Skeletal muscle tissue (tissue), 4 donors: ENCODE data around the gene FBXO33. TPM values are rescaled to one million over a fixed set of nuclear protein-coding genes. Genes with fewer than 3 reads are reported as not detected.
A peak's percentile ranks its signal among the peaks of the same experiment; 100 is the strongest.

Experiments used
- H3K27ac ChIP-seq: one replicate; pipeline ENCODE4 v1.7.0; 2013; ENCODE audit warnings: mild to moderate bottlenecking, low read depth, low read length, inconsistent platforms
- H3K27me3 ChIP-seq, 3 donors: one replicate each; pipeline ENCODE4 v1.7.0; 2013; ENCODE audit warnings: low read length in 3 of 3; ENCODE audit not compliant: control insufficient read depth in 3 of 3, insufficient read depth in 3 of 3
- H3K36me3 ChIP-seq, 3 donors: one replicate each; pipeline ENCODE4 v1.7.0; 2013; ENCODE audit warnings: low read length in 3 of 3; ENCODE audit not compliant: control insufficient read depth in 3 of 3, insufficient read depth in 3 of 3
- H3K4me1 ChIP-seq, 3 donors: one replicate each; pipeline ENCODE4 v1.7.0; 2013; ENCODE audit warnings: low read length in 3 of 3, mild to moderate bottlenecking in 3 of 3; ENCODE audit not compliant: control insufficient read depth in 3 of 3, insufficient read depth in 3 of 3
- H3K4me3 ChIP-seq, 3 donors: one replicate each; pipeline ENCODE4 v1.7.0; 2013; ENCODE audit warnings: low read length in 3 of 3
- H3K9ac ChIP-seq, 3 donors: one replicate each; pipeline ENCODE4 v1.7.0; 2013; ENCODE audit warnings: low read length in 3 of 3, mild to moderate bottlenecking in 3 of 3, moderate library complexity in 2 of 3, low read depth in 1 of 3
- H3K9me3 ChIP-seq, 3 donors: one replicate each; pipeline ENCODE4 v1.7.0; 2013; ENCODE audit warnings: low read length in 3 of 3; ENCODE audit not compliant: control insufficient read depth in 3 of 3
- total RNA-seq: library from RNA; depleted of rRNA; stranded (reverse); fragments of >200 nt; gene quantifications from one replicate; pipeline ENCODE4 v1.2.3, GENCODE V29; 2014
- donor health status: Osteomylitis.

FBXO33 gene
- total RNA-seq, 1 donor from 2014 or later, result 10.4 TPM

- Histone ChIP-seq H3K4me1 (peaks cover 21 to 28% (median 25%) of the 10 kb centered on the region in 3 donors), H3K9me3 (no peaks in the 10 kb centered on the region), H3K36me3 (no peaks in the 10 kb centered on the region)
These were observed 636 bp downstream of the FBXO33 start for GRCh38 chr14:39431416-39432178.

GRCh38 chr14:39430762-39431415, 1.3 kb downstream of the FBXO33 start:
- H3K36me3 ChIP-seq, result no peaks in the 10 kb centered on the region
- peaks cover 26 to 32% (median 30%) of the 10 kb centered on the region in 3 donors for H3K4me1 ChIP-seq
- no peaks in the 10 kb centered on the region for H3K9me3 ChIP-seq
- peak overlapping the region; percentile 97 for H3K27ac ChIP-seq
- H3K27me3 ChIP-seq, result no peaks in the 10 kb centered on the region
- peak overlapping the region; percentile 89 to 99 (median 98) for H3K9ac ChIP-seq
- peak overlapping the region; percentile 82 to 94 (median 92) for H3K4me3 ChIP-seq

More at GRCh38 chr14:39431416-39432178, 636 bp downstream of the FBXO33 start:
- H3K4me3 ChIP-seq, result peak overlapping the region; percentile 82 to 94 (median 92)
- H3K27me3 ChIP-seq, result no peaks in the 10 kb centered on the region
- peak overlapping the region; percentile 89 to 99 (median 98) for H3K9ac ChIP-seq
- H3K27ac ChIP-seq, result peak overlapping the region; percentile 97

DNA sequence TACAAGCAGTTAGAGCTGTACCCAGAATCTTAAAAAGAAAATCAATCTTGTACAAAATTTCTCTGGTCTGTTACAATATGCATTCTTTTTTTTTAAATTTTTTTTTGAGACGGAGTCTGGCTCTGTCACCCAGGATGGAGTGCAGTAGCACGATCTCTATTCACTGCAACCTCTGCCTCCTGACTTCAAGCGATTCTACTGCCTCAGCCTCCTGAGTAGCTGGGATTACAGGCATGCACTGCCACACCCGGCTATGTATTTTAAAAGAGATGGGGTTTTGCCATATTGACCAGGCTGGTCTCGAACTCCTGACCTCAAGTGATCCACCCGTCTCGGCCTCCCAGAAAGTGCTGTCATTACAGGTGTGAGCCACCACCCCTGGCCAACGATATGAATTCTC, 4.1 kb downstream of the FBXO33 start:
- Histone ChIP-seq H3K4me1 (peaks cover 22 to 27% (median 24%) of the 10 kb centered on the region in 3 donors), H3K9me3 (no peaks in the 10 kb centered on the region), H3K27me3 (no peaks in the 10 kb centered on the region)

GRCh38 chr14:39426605-39427004, 5.6 kb downstream of the FBXO33 start:
- Histone ChIP-seq H3K9me3 (no peaks in the 10 kb centered on the region), H3K27me3 (no peaks in the 10 kb centered on the region), H3K4me3 (no peak overlapping the region), H3K4me1 (peaks cover 22 to 27% (median 24%) of the 10 kb centered on the region in 3 donors), H3K9ac (no peak overlapping the region), H3K27ac (no peak overlapping the region), H3K36me3 (no peaks in the 10 kb centered on the region)

More for the DNA sequence above, 4.1 kb downstream of the FBXO33 start:
- Histone ChIP-seq H3K27ac (no peak overlapping the region), H3K4me3 (no peak overlapping the region), H3K36me3 (no peaks in the 10 kb centered on the region), H3K9ac (no peak overlapping the region)

- H3K36me3 ChIP-seq, result no peaks in the 10 kb centered on the region
- peaks cover 20 to 24% (median 21%) of the 10 kb centered on the region in 3 donors for H3K4me1 ChIP-seq
- no peak overlapping the region for H3K4me3 ChIP-seq
- no peak overlapping the region for H3K27ac ChIP-seq
- no peak overlapping the region for H3K9ac ChIP-seq
- no peaks in the 10 kb centered on the region for H3K9me3 ChIP-seq
- H3K27me3 ChIP-seq, result no peaks in the 10 kb centered on the region
These were observed 6.3 kb downstream of the FBXO33 start for GRCh38 chr14:39425947-39426346.

GRCh38 chr14:39423793-39424192, 8.4 kb downstream of the FBXO33 start:
- no peak overlapping the region for H3K9ac ChIP-seq

DNA sequence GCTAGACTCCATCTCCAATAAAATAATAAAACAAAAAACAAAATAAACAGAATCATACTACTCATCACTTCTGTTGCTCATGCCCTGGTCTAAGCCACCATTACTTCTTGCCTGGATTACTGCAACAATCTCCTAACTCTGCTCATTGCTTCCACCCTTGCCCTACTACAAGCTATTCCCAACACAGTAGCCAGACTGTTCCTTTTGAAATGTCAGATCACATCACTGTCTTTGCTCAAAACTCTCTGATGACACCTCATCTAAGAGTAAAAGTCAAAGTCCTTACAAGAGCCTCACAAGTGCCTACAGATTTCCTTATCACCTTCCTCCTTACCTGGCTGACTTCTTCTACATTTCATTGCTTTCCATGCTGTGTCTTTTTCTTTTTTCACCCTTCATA, 10.0 kb downstream of the FBXO33 start:
- H3K4me3 ChIP-seq, result no peak overlapping the region
- no peaks in the 10 kb centered on the region for H3K27me3 ChIP-seq
- H3K4me1 ChIP-seq, result peaks cover 5 to 7% (median 6%) of the 10 kb centered on the region in 3 donors
- H3K9me3 ChIP-seq, result no peaks in the 10 kb centered on the region
- no peak overlapping the region for H3K9ac ChIP-seq
- H3K36me3 ChIP-seq, result no peaks in the 10 kb centered on the region
- no peak overlapping the region for H3K27ac ChIP-seq

More at GRCh38 chr14:39423793-39424192, 8.4 kb downstream of the FBXO33 start:
- no peak overlapping the region for H3K27ac ChIP-seq
- no peaks in the 10 kb centered on the region for H3K36me3 ChIP-seq
- peaks cover 5 to 8% (median 6%) of the 10 kb centered on the region in 3 donors for H3K4me1 ChIP-seq
- H3K9me3 ChIP-seq, result no peaks in the 10 kb centered on the region
- H3K27me3 ChIP-seq, result no peaks in the 10 kb centered on the region
- no peak overlapping the region for H3K4me3 ChIP-seq

DNA sequence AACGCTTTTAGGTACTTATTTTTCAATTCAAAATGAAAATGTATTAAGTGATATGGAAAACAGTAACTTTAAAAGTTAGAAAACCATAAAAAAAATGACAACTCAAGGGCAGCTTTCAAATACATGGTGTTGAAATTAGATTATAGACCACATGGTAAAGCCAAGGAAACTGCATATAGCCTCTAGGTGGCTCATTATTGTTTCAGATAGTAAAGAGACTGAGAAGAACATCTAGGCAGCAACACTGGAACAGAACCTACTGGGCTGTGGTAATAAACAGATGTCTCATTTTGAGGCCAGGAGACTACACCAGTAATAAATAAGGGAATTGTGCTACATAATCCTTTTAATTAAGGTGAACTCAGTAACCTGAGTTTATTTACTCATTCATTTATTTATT, 13.0 kb downstream of the FBXO33 start:
- no peak overlapping the region for H3K27ac ChIP-seq
- H3K9ac ChIP-seq, result no peak overlapping the region
- H3K36me3 ChIP-seq, result peaks cover 0 to 3% (median 0%) of the 10 kb centered on the region in 3 donors

GRCh38 chr14:39417014-39417413, 15.2 kb downstream of the FBXO33 start:
- peaks cover 0 to 3% (median 0%) of the 10 kb centered on the region in 3 donors for H3K36me3 ChIP-seq
- H3K4me3 ChIP-seq, result no peak overlapping the region
- peaks cover 0 to 3% (median 0%) of the 10 kb centered on the region in 3 donors for H3K9me3 ChIP-seq
- H3K9ac ChIP-seq, result no peak overlapping the region
- H3K27me3 ChIP-seq, result no peaks in the 10 kb centered on the region
- no peak overlapping the region for H3K27ac ChIP-seq
- no peaks in the 10 kb centered on the region for H3K4me1 ChIP-seq

More for the DNA sequence above, 13.0 kb downstream of the FBXO33 start:
- Histone ChIP-seq H3K4me1 (no peaks in the 10 kb centered on the region), H3K9me3 (peaks cover 0 to 3% (median 0%) of the 10 kb centered on the region in 3 donors), H3K27me3 (no peaks in the 10 kb centered on the region), H3K4me3 (no peak overlapping the region)

DNA sequence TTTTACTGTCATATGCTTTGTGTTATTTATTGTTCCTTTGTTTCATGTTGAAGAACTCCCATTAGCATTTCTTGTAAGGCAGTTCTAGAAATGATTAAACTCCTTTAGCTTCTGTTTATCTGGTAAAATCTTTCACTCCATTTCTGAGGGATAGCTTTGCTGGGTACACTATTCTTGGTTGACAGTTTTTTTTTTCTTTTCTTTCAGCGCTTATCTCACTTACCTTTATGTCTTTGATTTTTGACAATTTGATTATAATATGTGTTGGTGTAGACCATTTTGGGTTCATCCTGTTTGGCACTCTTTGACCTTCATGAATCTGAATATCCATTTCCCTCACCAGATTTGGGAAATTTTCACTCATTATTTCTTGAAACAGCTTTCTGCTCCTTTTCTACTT, 16.2 kb downstream of the FBXO33 start:
- no peak overlapping the region for H3K9ac ChIP-seq
- no peak overlapping the region for H3K4me3 ChIP-seq
- H3K9me3 ChIP-seq, result peaks cover 0 to 3% (median 0%) of the 10 kb centered on the region in 3 donors
- no peak overlapping the region for H3K27ac ChIP-seq
- no peaks in the 10 kb centered on the region for H3K4me1 ChIP-seq
- peaks cover 0 to 3% (median 0%) of the 10 kb centered on the region in 3 donors for H3K36me3 ChIP-seq
- H3K27me3 ChIP-seq, result no peaks in the 10 kb centered on the region
